Small intestine (tissue), 7 donors: ENCODE measurements around the gene ZNF436. TPM values are rescaled to one million over a fixed set of nuclear protein-coding genes. Genes with fewer than 3 reads are reported as not detected.

ENCODE experiments used
- DNase-seq, 2 donors: peaks; one replicate each; pipeline versions ENCODE4 v3.0.0 to v3.0.0-alpha.2; 2013
- FAIRE-seq: peaks from 2 replicates; lab custom pipeline; 2012; peaks lifted over from hg19 to GRCh38; lab: Jason Lieb, UNC
- H3K27ac ChIP-seq, 3 donors: one replicate each; pipeline ENCODE4 v1.5.1; 2013; ENCODE audit warnings: low read length in 2 of 3, mild to moderate bottlenecking in 2 of 3, control low read depth in 1 of 3, inconsistent platforms in 1 of 3, low read depth in 1 of 3, moderate library complexity in 1 of 3
- H3K27me3 ChIP-seq, 3 donors: one replicate each; pipeline ENCODE4 v1.6.1; 2013; ENCODE audit warnings: low read length in 3 of 3, inconsistent platforms in 1 of 3; ENCODE audit not compliant: control insufficient read depth in 3 of 3, insufficient read depth in 3 of 3
- H3K36me3 ChIP-seq, 3 donors: one replicate each; pipeline ENCODE4 v1.6.1; 2013; ENCODE audit warnings: low read length in 3 of 3, inconsistent platforms in 1 of 3, low read depth in 1 of 3, mild to moderate bottlenecking in 1 of 3, moderate library complexity in 1 of 3; ENCODE audit not compliant: control insufficient read depth in 3 of 3, insufficient read depth in 2 of 3
- H3K4me1 ChIP-seq, 3 donors: one replicate each; pipeline ENCODE4 v1.6.1; 2013; ENCODE audit warnings: low read length in 2 of 3, inconsistent platforms in 1 of 3, low read depth in 1 of 3, mild to moderate bottlenecking in 1 of 3, moderate library complexity in 1 of 3; ENCODE audit not compliant: control insufficient read depth in 3 of 3, insufficient read depth in 2 of 3
- H3K4me3 ChIP-seq, 3 donors: one replicate each; pipeline ENCODE4 v1.5.1; 2013; ENCODE audit warnings: low read length in 3 of 3, control low read depth in 1 of 3, inconsistent platforms in 1 of 3, low read depth in 1 of 3, mild to moderate bottlenecking in 1 of 3, moderate library complexity in 1 of 3
- H3K9me3 ChIP-seq, 2 donors: one replicate each; pipeline ENCODE4 v1.6.1; 2013; ENCODE audit warnings: low read depth in 1 of 2, low read length in 1 of 2; ENCODE audit not compliant: control insufficient read depth in 2 of 2, insufficient read depth in 1 of 2
- WGBS, 3 donors: extraction: QIAGEN DNeasy Blood & Tissue Kit; methylation state at CpG; one replicate each; pipeline ENCODE4 v1.1.7; 2013; 5-methylcytosine and 5-hydroxymethylcytosine counted together
- polyA plus RNA-seq, 4 donors: library from polyadenylated mRNA; stranded (reverse) in 3 of 4; unstranded in 1 of 4; fragments of 200-250 nt in 3 of 4; fragments of 120-200 nt in 1 of 4; gene quantifications; one replicate each; pipeline versions ENCODE4 v1.2.1 to v1.2.3, GENCODE V29; 2013
- donor health status: healthy with polysubstance abuse.
- donor health status: control.
- donor health status: control.
- donor health status: Bipolar disorder and iron deficiency.
- donor health status: healthy.

The ZNF436 gene
- polyA plus RNA-seq, 4 donors, result 3.8 to 20.6 (median 4.5) TPM

GRCh38 chr1:23356471-23357137, 13.0 kb downstream of the ZNF436 start:
- FAIRE-seq (no peak), DNase-seq (no peak)
- Histone ChIP-seq H3K27me3 (no peaks in the 10 kb centered on the region), H3K4me1 (no peaks in the 10 kb centered on the region), H3K9me3 (peaks cover 3 to 25% of the 10 kb centered on the region in 2 donors), H3K4me3 (no peak overlapping the region), H3K36me3 (peaks cover 5 to 8% (median 6%) of the 10 kb centered on the region in 3 donors), H3K27ac (no peak overlapping the region)
- 86 to 88% (median 88%) methylated on average over 8 of the region's 8 CpGs for WGBS, 3 donors

GRCh38 chr1:23354245-23354644, 15.4 kb downstream of the ZNF436 start:
- Histone ChIP-seq H3K27ac (no peak overlapping the region), H3K9me3 (peaks cover 0 to 5% of the 10 kb centered on the region in 2 donors), H3K4me3 (no peak overlapping the region), H3K27me3 (no peaks in the 10 kb centered on the region), H3K36me3 (peaks cover 0 to 3% (median 0%) of the 10 kb centered on the region in 3 donors), H3K4me1 (no peaks in the 10 kb centered on the region)
- no peak for FAIRE-seq
- no peak for DNase-seq
- 54 to 65% (median 60%) methylated on average over 3 of the region's 3 CpGs for WGBS, 3 donors

- no peaks in the 10 kb centered on the region for H3K36me3 ChIP-seq
- no peak overlapping the region for H3K27ac ChIP-seq
- no peak overlapping the region for H3K4me3 ChIP-seq
- no peaks in the 10 kb centered on the region for H3K27me3 ChIP-seq
- 80 to 88% (median 80%) methylated on average over 1 of the region's 1 CpG for WGBS, 3 donors
- no peaks in the 10 kb centered on the region for H3K4me1 ChIP-seq
- FAIRE-seq, result no peak
- no peak for DNase-seq
- no peaks in the 10 kb centered on the region for H3K9me3 ChIP-seq
Observed at GRCh38 chr1:23352096-23352695, 17.4 kb downstream of the ZNF436 start.

- no peak overlapping the region for H3K4me3 ChIP-seq
- DNase-seq (no peak), FAIRE-seq (no peak)
- H3K27ac ChIP-seq, result no peak overlapping the region
- H3K36me3 ChIP-seq, result no peaks in the 10 kb centered on the region
- no peaks in the 10 kb centered on the region for H3K27me3 ChIP-seq
- peaks cover 0 to 8% (median 4%) of the 10 kb centered on the region in 3 donors for H3K4me1 ChIP-seq
- WGBS, 3 donors, result 97 to 98% (median 98%) methylated on average over 14 of the region's 14 CpGs
- H3K9me3 ChIP-seq, result no peaks in the 10 kb centered on the region
Observed at GRCh38 chr1:23345920-23346319, 23.7 kb downstream of the ZNF436 start.

DNA sequence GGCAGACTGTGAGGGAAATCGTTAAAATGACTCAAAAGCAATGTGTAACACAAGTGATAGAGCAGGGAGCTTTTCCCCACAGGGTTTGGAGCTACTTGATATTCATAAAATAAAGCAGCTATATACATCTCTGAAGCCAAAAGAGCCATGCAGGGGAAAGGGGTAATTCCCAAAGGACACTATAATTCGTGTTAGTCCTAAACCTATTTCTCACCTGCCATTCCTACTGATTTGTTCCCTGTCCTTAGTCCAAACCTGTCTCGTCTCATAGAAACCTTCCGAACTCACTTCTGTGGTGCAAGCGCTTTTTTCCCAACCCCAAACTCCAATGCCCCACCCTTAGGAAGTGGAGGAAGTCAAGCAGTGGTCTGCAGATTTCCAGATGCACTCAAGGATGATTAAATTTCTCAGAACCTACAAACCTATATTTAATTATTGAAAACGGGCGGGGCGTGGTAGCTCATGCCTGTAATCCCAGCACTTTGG, 24.6 kb downstream of the ZNF436 start:
- DNase-seq, result no peak
- FAIRE-seq, result no peak
- Histone ChIP-seq H3K27me3 (no peaks in the 10 kb centered on the region), H3K36me3 (no peaks in the 10 kb centered on the region), H3K4me3 (peak overlapping the region; percentile 51 to 90 (median 89)), H3K9me3 (no peaks in the 10 kb centered on the region), H3K4me1 (peaks cover 0 to 15% (median 6%) of the 10 kb centered on the region in 3 donors), H3K27ac (peak overlapping the region; percentile 57 to 96 (median 95))
- WGBS, 3 donors, result 28 to 47% (median 46%) methylated on average over 8 of the region's 8 CpGs

DNA sequence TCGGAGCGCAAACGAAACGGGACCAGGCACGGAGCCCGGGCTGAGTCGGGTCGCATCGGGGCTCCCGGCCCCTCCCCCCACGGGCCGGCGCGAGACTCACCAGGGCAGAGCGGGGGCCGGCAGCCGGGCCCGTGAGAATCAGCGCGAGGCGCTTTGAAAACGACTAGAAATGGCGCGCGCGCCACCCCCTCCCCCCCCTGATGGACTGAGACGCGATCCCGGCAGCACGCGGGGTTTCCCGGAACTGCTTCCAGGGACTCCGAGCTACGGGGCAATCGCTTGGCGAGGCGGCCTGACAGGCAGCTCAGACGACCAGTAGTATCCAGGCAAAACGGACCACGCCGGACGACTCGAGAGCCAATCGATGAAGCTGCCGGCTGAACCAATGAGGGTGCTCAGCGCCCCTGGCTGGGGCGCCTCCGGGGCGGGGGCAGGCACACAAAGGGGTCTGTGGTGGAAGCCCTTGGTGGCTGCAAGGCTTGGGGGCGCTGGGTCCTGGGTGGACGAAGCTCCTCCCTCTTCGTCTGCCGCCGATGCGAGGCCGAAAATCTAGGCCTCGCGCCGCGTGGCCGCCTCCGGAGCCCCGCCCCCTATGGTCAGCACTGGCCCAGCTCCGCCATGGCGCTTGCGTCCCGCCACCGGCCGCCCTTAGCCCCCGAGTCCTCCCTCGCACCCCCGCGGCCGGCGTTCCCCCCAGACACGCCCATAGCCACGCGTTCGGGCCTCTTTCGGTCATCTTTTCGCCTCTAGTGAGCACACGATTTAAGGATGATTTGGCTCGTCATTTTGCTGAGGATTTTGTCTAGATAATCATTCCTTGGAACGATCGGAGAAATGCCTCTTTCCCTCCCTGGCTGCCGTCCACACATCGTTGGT, 25.3 kb downstream of the ZNF436 start, which contains the start of gene HNRNPR:
Gene HNRNPR, minus strand, starts transcription at position 174 of the 876 bp plus-strand sequence. CDS start 3,276 bp downstream, outside the sequence.
- H3K27me3 ChIP-seq, result no peaks in the 10 kb centered on the region
- FAIRE-seq, result no peak
- 0 to 1% (median 1%) methylated on average over 47 to 87 of the region's 87 CpGs for WGBS, 3 donors
- peak within 1 kb of the TSS; percentile 80 to 96 (median 95) for H3K27ac ChIP-seq
- no peaks in the 10 kb centered on the region for H3K36me3 ChIP-seq
- DNase-seq, result peak; percentile 99 to 100
- H3K9me3 ChIP-seq, result no peaks in the 10 kb centered on the region
- H3K4me1 ChIP-seq, result peaks cover 0 to 19% (median 9%) of the 10 kb centered on the region in 3 donors
- peak within 1 kb of the TSS; percentile 89 to 98 (median 90) for H3K4me3 ChIP-seq

DNA sequence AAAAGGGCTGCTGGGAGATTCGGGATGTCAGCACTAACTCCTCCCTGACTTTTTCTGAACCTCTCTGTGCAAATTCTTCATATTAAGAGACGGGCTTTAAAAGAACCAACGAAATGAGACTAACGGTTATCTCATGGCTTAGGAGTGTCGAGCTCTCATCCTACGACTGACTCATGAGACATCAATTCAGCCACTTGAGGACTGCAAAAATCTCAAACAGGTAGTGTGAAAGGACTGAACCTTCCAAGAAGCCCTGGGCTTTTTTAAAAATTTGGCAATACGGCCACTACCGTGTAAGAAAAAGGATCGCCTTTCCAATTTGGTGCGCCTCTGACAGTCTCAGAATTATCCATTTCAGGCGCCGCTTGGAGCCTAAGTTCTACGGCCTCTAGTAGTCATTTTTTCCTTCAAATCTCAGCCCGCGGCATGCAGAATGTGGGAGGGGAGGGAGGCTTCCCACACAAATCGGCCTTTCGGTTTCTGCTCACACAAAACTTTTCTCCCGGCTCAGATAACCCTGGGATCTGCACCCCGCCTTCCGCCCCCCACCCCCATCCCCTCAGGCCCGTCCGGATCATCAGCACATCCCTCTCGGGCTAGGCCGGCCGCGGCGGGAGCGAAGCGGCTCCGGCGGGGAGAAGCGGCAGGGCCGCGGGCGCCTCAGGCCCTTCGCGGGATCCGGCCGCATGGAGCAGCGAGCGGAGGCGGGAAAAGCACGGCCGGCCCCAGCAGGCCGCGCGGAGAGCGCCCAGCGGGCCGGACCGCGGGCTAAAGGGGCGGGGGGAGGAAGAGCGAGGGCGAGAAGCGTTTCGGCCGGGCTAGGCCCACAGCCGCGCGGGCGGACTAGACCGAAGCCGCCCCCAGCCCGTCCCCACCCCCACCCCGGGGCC, 26.2 kb downstream of the ZNF436 start:
- H3K36me3 ChIP-seq, result no peaks in the 10 kb centered on the region
- peak overlapping the region; percentile 80 to 95 (median 90) for H3K27ac ChIP-seq
- FAIRE-seq (no peak), DNase-seq (peak; percentile 46 to 54)
- peak overlapping the region; percentile 89 to 98 (median 90) for H3K4me3 ChIP-seq
- peaks cover 0 to 19% (median 9%) of the 10 kb centered on the region in 3 donors for H3K4me1 ChIP-seq
- H3K9me3 ChIP-seq, result no peaks in the 10 kb centered on the region
- H3K27me3 ChIP-seq, result no peaks in the 10 kb centered on the region
- WGBS, 3 donors, result 0 to 1% (median 0%) methylated on average over 49 to 66 of the region's 66 CpGs
